ENCODE results near the gene PRKACA. TPM values are rescaled to one million over a fixed set of nuclear protein-coding genes. Genes with fewer than 3 reads are reported as not detected.
"Not testable (repeated sequence)": the region's sequence is repeated elsewhere in the genome, so short reads cannot be mapped to it uniquely, and the experiment has no call there.

Gene PRKACA
- total RNA-seq, 4 donors from 2014 or later, result 26.9 to 59.4 (median 41.3) TPM

- H3K4me3 ChIP-seq, result peak overlapping the region in 1 of 4 donors; percentile 12
- WGBS, 2 donors, result 16 to 27% methylated on average over 16 to 19 of the region's 20 CpGs
Observed at GRCh38 chr19:14147797-14148605, 30.4 kb upstream of the PRKACA start.

DNA sequence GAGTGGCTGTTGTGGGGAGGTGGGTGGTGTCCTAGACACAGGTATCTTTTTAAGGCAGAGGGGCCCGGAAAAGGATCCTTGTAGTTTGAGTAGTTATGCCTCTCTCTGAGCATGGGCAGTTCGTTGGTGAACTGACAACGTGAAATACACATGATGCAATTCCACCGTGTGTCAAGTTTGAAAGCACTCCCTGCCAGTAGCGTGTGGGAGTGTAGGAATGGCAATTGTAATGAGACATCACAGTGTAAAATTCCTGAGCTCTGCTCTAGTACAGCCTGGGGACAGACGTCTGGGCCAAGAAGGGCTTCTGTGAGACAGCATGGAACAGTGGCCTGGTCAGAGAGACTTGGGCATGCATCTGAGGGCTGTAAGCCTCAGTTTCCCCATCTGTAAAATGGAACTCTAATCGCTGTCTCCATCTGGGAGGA, 29.2 kb upstream of the PRKACA start:
- H3K36me3 ChIP-seq, result peaks cover 0 to 9% (median 0%) of the 10 kb centered on the region in 3 donors
- H3K9me3 ChIP-seq, result no peaks in the 10 kb centered on the region
- H3K4me1 ChIP-seq, result peaks cover 0 to 44% (median 26%) of the 10 kb centered on the region in 4 donors
- no peak overlapping the region for H3K4me3 ChIP-seq
- H3K27me3 ChIP-seq, result no peaks in the 10 kb centered on the region
- WGBS, 2 donors, result 45 to 47% methylated on average over 7 of the region's 7 CpGs
- H3K27ac ChIP-seq, result peak overlapping the region in 2 of 4 donors; percentile 14 to 33
- TF ChIP-seq POLR2A (IDR thresholded peaks at IDR 0.05), result no peak
- TF ChIP-seq CTCF (IDR thresholded peaks at IDR 0.05), result no peak
- no peak for TF ChIP-seq EP300 (IDR thresholded peaks at IDR 0.05)
- DNase-seq (ENCODE audit: low spot score in 2 of 2), result no peak

More at GRCh38 chr19:14147797-14148605, 30.4 kb upstream of the PRKACA start:
- peak; percentile 51 to 52 for DNase-seq (ENCODE audit: low spot score in 2 of 2)
- Histone ChIP-seq H3K9me3 (no peaks in the 10 kb centered on the region), H3K4me1 (peaks cover 0 to 44% (median 26%) of the 10 kb centered on the region in 4 donors), H3K27ac (peak overlapping the region in 3 of 4 donors; percentile 56 to 80 (median 71)), H3K36me3 (peaks cover 0 to 20% (median 0%) of the 10 kb centered on the region in 3 donors), H3K27me3 (no peaks in the 10 kb centered on the region)
- TF ChIP-seq EP300 (IDR thresholded peaks at IDR 0.05) (peak in 1 of 2 donors; percentile 8), POLR2A (IDR thresholded peaks at IDR 0.05) (no peak), CTCF (IDR thresholded peaks at IDR 0.05) (peak; percentile 58 to 89 (median 87))

DNA sequence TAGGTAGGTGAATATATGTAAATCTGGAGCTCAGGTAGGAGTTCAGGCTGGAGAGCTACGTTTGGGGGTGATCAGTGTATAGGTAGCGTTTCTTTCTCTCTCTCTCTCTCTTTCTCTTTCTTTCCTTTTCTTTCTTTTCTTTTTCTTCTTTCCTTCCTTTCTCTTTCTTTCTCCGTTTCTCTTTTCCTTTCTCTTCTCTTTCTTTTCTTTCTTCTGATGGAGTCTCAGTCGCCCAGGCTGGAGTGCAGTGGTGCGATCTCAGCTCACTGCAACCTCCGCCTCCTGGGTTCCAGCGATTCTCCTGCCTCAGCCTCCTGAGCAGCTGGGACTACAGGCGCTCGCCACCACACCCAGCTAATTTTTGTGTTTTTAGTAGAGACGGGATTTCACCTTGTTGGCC, 28.6 kb upstream of the PRKACA start:
- WGBS, 2 donors, result 89 to 96% methylated on average over 10 of the region's 10 CpGs
- not testable (repeated sequence) for H3K9me3 ChIP-seq; H3K4me3 ChIP-seq; H3K27me3 ChIP-seq; H3K36me3 ChIP-seq; DNase-seq (ENCODE audit: low spot score in 2 of 2)
- Histone ChIP-seq H3K4me1 (peaks cover 0 to 44% (median 26%) of the 10 kb centered on the region in 4 donors), H3K27ac (peak overlapping the region in 1 of 4 donors; percentile 14)

- Histone ChIP-seq H3K9me3 (no peaks in the 10 kb centered on the region), H3K36me3 (no peaks in the 10 kb centered on the region), H3K4me3 (no peak overlapping the region), H3K27ac (no peak overlapping the region), H3K27me3 (no peaks in the 10 kb centered on the region), H3K4me1 (peaks cover 0 to 38% (median 25%) of the 10 kb centered on the region in 4 donors)
- TF ChIP-seq CTCF (IDR thresholded peaks at IDR 0.05) (no peak), EP300 (IDR thresholded peaks at IDR 0.05) (no peak), POLR2A (IDR thresholded peaks at IDR 0.05) (no peak)
- WGBS, 2 donors, result 80 to 85% methylated on average over 6 of the region's 6 CpGs
- no peak for DNase-seq (ENCODE audit: low spot score in 2 of 2)
Observed at GRCh38 chr19:14145381-14145780, 27.8 kb upstream of the PRKACA start.

DNA sequence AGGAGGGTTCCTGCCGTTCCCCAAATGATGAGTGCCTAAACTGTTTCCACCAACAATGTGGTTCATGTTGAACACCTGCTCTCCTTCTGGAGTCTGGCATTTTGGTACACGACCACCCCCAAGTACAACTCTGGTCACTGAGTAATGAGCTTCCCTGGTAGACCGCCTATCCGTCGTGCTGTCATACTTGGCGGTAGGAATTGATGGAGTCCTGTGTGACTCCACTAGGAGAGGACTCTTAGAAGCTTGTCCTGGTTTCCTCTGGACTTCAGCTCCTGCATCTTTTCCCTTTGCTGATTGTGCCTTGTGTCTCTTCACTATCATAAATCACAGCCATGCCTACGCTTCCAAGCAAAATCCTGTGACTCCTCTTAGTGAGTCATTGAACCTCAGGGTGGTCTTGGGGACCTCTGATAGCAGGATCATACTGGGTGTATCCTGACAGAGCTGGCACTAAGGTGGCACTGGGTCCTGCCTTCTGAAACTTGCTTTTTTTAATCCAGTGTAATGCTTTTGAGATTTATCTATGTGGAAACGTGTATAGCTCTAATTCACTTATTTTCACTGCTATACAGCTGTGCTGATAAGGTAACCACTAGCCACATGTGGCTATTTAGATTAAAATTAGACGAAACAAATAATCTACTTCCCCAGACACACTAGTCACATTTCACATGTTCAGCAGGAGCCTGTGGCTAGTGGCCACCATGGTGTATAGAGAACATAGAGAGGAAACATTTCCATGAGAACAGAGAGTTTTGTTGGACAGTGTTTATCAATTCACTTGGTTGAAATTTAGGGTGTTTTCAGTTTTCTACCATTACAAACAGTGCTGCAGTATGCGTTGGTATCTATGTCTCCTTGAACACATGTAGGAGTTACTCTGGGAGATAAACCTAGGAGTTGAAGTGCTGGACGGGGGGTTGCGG, 25.0 kb upstream of the PRKACA start:
- Histone ChIP-seq H3K27me3 (no peaks in the 10 kb centered on the region), H3K9me3 (no peaks in the 10 kb centered on the region), H3K27ac (no peak overlapping the region), H3K36me3 (peaks cover 0 to 4% (median 0%) of the 10 kb centered on the region in 3 donors), H3K4me1 (peaks cover 0 to 34% (median 12%) of the 10 kb centered on the region in 4 donors), H3K4me3 (no peak overlapping the region)
- 87 to 91% methylated on average over 12 of the region's 12 CpGs for WGBS, 2 donors
- TF ChIP-seq CTCF (IDR thresholded peaks at IDR 0.05), result no peak
- TF ChIP-seq EP300 (IDR thresholded peaks at IDR 0.05), result no peak
- TF ChIP-seq POLR2A (IDR thresholded peaks at IDR 0.05), result no peak
- DNase-seq (ENCODE audit: low spot score in 2 of 2), result no peak
